Erythroblast (primary cell): Measurements from ENCODE around the gene MEGF9.
A peak's percentile ranks its signal among the peaks of the same experiment; 100 is the strongest.

Experiments
- DNase-seq, 2 experiments: peaks; one replicate each; lab custom pipeline; 2025; lab: John Stamatoyannopoulos, UW
- GATA1 ChIP-seq: IDR thresholded peaks from 2 replicates; pipeline ENCODE4 v1.6.1; 2011; ENCODE audit warnings: low read depth, mild to moderate bottlenecking, control low read depth, low read length, moderate library complexity
- POLR2A ChIP-seq: IDR thresholded peaks from 2 replicates; pipeline ENCODE4 v1.6.1; 2011; ENCODE audit warnings: mild to moderate bottlenecking, low read length

The MEGF9 gene

GRCh38 chr9:120681121-120681520, 33.1 kb downstream of the MEGF9 start:
- DNase-seq: peak in 1 of 2 experiments; percentile 4
- TF ChIP-seq POLR2A (no peak), GATA1 (no peak)

- DNase-seq: no peak
- TF ChIP-seq POLR2A (no peak), GATA1 (no peak)
These were observed 33.7 kb downstream of the MEGF9 start for GRCh38 chr9:120680579-120680978.

GRCh38 chr9:120680161-120680560, 34.1 kb downstream of the MEGF9 start:
- TF ChIP-seq GATA1 (no peak), POLR2A (no peak)
- DNase-seq: no peak

- no peak for TF ChIP-seq POLR2A
- TF ChIP-seq GATA1: no peak
- DNase-seq: no peak
These were observed 36.3 kb downstream of the MEGF9 start for GRCh38 chr9:120677965-120678364.

- TF ChIP-seq GATA1 (no peak), POLR2A (no peak)
- DNase-seq: no peak
These were observed 37.4 kb downstream of the MEGF9 start for GRCh38 chr9:120676767-120677402.

- peak in 1 of 2 experiments; percentile 6 for DNase-seq
- TF ChIP-seq GATA1 (no peak), POLR2A (no peak)
These were observed 45.9 kb downstream of the MEGF9 start for GRCh38 chr9:120668399-120668798.

- DNase-seq: no peak
- TF ChIP-seq POLR2A (no peak), GATA1 (no peak)
These were observed 50.3 kb downstream of the MEGF9 start for GRCh38 chr9:120663950-120664349.

GRCh38 chr9:120663380-120663779, 50.9 kb downstream of the MEGF9 start:
- TF ChIP-seq POLR2A: no peak
- TF ChIP-seq GATA1: no peak
- DNase-seq: no peak

GRCh38 chr9:120662513-120662912, 51.8 kb downstream of the MEGF9 start:
- TF ChIP-seq GATA1: no peak
- no peak for TF ChIP-seq POLR2A
- no peak for DNase-seq

- TF ChIP-seq GATA1 (no peak), POLR2A (no peak)
- DNase-seq: no peak
These were observed 54.6 kb downstream of the MEGF9 start for GRCh38 chr9:120659676-120660075.

- DNase-seq: no peak
These were observed 55.1 kb downstream of the MEGF9 start for GRCh38 chr9:120659209-120659608.

GRCh38 chr9:120655005-120655622, 59.2 kb downstream of the MEGF9 start:
- TF ChIP-seq POLR2A (no peak), GATA1 (no peak)
- DNase-seq: peak in 1 of 2 experiments; percentile 14

More at GRCh38 chr9:120659209-120659608, 55.1 kb downstream of the MEGF9 start:
- TF ChIP-seq GATA1 (no peak), POLR2A (no peak)

GRCh38 chr9:120654272-120654671, 60.0 kb downstream of the MEGF9 start:
- peak in 1 of 2 experiments; percentile 19 for DNase-seq
- TF ChIP-seq GATA1 (no peak), POLR2A (no peak)

- DNase-seq: peak in 1 of 2 experiments; percentile 15
- TF ChIP-seq GATA1 (no peak), POLR2A (no peak)
These were observed 60.5 kb downstream of the MEGF9 start for GRCh38 chr9:120653762-120654161.

GRCh38 chr9:120652934-120653333, 61.3 kb downstream of the MEGF9 start:
- TF ChIP-seq GATA1 (no peak), POLR2A (no peak)
- DNase-seq: no peak

- no peak for DNase-seq
- TF ChIP-seq GATA1 (no peak), POLR2A (no peak)
These were observed 63.9 kb downstream of the MEGF9 start for GRCh38 chr9:120650352-120650751.
